ENCODE results near the gene RAB27A. TPM values are rescaled to one million over a fixed set of nuclear protein-coding genes. Genes with fewer than 3 reads are reported as not detected.

RAB27A gene
- total RNA-seq, 1 donor from 2014 or later: 19.4 TPM

DNA sequence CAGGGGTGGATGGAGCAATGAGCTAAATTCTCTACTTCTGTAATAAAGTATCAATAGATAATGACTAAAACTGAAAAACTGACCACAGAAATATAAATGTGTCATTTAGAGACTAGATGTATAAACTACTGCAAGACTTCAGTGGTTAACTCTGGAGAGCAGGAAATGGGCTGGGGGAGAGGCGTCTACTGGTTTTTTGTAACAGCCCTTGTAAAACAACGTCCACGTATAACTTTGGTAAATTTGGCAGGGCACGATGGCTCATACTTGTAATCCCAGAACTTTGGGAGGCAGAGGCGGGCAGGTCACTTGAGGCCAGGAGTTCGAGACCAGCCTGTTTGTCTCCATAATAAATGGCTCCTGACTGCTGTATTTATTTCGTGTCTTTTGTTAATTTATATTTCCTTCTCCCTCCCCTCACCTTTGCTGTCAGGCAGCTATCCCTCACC lies 12.5 kb downstream of the RAB27A start:
- peaks cover 8% of the 10 kb centered on the region for H3K4me1 Mint-ChIP-seq (ENCODE audit: unreplicated experiment)
- no peaks in the 10 kb centered on the region for H3K9me3 Mint-ChIP-seq (ENCODE audit: unreplicated experiment)
- DNase-seq (ENCODE audit: low spot score): no peak
- TF ChIP-seq, protein P1, sequence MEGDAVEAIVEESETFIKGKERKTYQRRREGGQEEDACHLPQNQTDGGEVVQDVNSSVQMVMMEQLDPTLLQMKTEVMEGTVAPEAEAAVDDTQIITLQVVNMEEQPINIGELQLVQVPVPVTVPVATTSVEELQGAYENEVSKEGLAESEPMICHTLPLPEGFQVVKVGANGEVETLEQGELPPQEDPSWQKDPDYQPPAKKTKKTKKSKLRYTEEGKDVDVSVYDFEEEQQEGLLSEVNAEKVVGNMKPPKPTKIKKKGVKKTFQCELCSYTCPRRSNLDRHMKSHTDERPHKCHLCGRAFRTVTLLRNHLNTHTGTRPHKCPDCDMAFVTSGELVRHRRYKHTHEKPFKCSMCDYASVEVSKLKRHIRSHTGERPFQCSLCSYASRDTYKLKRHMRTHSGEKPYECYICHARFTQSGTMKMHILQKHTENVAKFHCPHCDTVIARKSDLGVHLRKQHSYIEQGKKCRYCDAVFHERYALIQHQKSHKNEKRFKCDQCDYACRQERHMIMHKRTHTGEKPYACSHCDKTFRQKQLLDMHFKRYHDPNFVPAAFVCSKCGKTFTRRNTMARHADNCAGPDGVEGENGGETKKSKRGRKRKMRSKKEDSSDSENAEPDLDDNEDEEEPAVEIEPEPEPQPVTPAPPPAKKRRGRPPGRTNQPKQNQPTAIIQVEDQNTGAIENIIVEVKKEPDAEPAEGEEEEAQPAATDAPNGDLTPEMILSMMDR (IDR thresholded peaks at IDR 0.05; ENCODE audit: unreplicated experiment): no peak
- H3K27me3 Mint-ChIP-seq (ENCODE audit: unreplicated experiment): peaks cover 2% of the 10 kb centered on the region
- no peak overlapping the region for H3K27ac Mint-ChIP-seq (ENCODE audit: unreplicated experiment)
- H3K4me3 Mint-ChIP-seq (ENCODE audit: unreplicated experiment): no peak overlapping the region
- H3K36me3 Mint-ChIP-seq (ENCODE audit: low read depth, unreplicated experiment): no peaks in the 10 kb centered on the region

DNA sequence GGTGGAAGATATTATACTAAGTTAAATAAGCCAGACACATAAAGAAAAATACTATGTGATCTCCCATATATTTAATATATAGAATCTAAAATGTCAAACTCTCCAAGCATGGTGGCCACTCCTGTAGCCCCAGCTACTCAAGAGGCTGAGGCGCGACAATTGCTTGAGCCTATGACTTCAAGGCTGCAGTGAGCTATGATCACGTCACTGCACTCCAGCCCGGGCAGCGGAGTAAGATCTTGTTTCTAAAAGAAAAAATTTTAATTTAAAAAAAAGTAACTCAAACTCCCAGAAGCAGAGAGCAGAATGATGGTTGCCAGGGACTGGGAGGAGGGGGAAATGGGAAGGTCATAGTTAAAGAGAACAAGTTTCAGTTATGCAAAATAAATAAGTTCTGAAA lies 13.3 kb downstream of the RAB27A start:
- no peak overlapping the region for H3K27ac Mint-ChIP-seq (ENCODE audit: unreplicated experiment)
- H3K4me3 Mint-ChIP-seq (ENCODE audit: unreplicated experiment): no peak overlapping the region
- no peaks in the 10 kb centered on the region for H3K9me3 Mint-ChIP-seq (ENCODE audit: unreplicated experiment)
- H3K36me3 Mint-ChIP-seq (ENCODE audit: low read depth, unreplicated experiment): no peaks in the 10 kb centered on the region
- H3K27me3 Mint-ChIP-seq (ENCODE audit: unreplicated experiment): peaks cover 2% of the 10 kb centered on the region
- TF ChIP-seq, protein P1 (IDR thresholded peaks at IDR 0.05; ENCODE audit: unreplicated experiment): no peak
- peaks cover 8% of the 10 kb centered on the region for H3K4me1 Mint-ChIP-seq (ENCODE audit: unreplicated experiment)
- DNase-seq (ENCODE audit: low spot score): no peak

DNA sequence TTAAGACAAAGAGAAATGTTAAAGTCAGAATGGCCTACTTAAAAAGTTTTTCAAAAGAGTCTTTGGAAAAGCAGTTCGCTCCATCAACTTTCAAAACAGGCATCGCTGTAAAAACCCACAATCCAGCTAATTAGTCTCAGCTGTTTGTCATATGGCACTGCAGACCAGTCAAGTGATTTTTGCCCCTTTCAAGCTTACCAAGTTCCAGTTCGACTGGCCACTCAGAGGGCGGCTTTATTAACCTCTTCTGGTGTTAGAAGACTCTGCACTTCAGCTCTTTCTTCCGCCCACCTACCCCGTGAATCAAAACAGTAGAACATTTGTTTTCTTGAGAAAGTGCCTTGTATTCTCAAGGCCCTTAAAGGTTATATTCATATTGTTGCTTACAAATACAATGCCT lies 19.3 kb downstream of the RAB27A start:
- H3K4me1 Mint-ChIP-seq (ENCODE audit: unreplicated experiment): peaks cover 5% of the 10 kb centered on the region
- H3K4me3 Mint-ChIP-seq (ENCODE audit: unreplicated experiment): no peak overlapping the region
- H3K27ac Mint-ChIP-seq (ENCODE audit: unreplicated experiment): no peak overlapping the region
- DNase-seq (ENCODE audit: low spot score): no peak
- peaks cover 2% of the 10 kb centered on the region for H3K27me3 Mint-ChIP-seq (ENCODE audit: unreplicated experiment)
- H3K9me3 Mint-ChIP-seq (ENCODE audit: unreplicated experiment): no peaks in the 10 kb centered on the region
- H3K36me3 Mint-ChIP-seq (ENCODE audit: low read depth, unreplicated experiment): no peaks in the 10 kb centered on the region
- TF ChIP-seq, protein P1 (IDR thresholded peaks at IDR 0.05; ENCODE audit: unreplicated experiment): no peak

DNA sequence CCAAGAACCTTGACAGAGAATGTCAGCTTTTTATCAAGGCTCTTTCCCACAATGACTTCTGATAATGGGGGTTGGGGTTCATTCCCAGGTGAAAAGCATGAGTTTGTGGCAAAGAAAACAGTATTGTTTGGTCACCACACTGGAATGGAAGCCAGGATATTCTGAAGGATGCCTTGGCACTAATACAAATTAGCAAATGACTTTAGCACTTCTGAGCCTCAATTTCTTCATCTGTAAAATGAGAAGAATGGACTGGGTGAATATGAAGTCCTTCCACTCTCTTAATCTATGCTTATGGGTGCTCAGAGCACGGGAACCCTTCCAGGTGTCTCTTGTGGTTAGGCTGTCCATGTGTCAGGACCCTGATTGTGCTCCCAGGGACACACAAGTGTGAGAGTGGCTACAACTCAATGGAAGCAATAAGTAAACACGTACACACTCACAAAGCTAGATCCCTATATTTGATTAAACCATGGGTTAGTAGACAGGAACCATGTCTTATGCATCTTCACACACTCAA lies 21.4 kb downstream of the RAB27A start:
- H3K27ac Mint-ChIP-seq (ENCODE audit: unreplicated experiment): no peak overlapping the region
- TF ChIP-seq, protein P1 (IDR thresholded peaks at IDR 0.05; ENCODE audit: unreplicated experiment): no peak
- no peaks in the 10 kb centered on the region for H3K9me3 Mint-ChIP-seq (ENCODE audit: unreplicated experiment)
- no peak for DNase-seq (ENCODE audit: low spot score)
- H3K4me1 Mint-ChIP-seq (ENCODE audit: unreplicated experiment): peaks cover 5% of the 10 kb centered on the region
- H3K27me3 Mint-ChIP-seq (ENCODE audit: unreplicated experiment): peaks cover 2% of the 10 kb centered on the region
- H3K4me3 Mint-ChIP-seq (ENCODE audit: unreplicated experiment): no peak overlapping the region
- H3K36me3 Mint-ChIP-seq (ENCODE audit: low read depth, unreplicated experiment): no peaks in the 10 kb centered on the region

DNA sequence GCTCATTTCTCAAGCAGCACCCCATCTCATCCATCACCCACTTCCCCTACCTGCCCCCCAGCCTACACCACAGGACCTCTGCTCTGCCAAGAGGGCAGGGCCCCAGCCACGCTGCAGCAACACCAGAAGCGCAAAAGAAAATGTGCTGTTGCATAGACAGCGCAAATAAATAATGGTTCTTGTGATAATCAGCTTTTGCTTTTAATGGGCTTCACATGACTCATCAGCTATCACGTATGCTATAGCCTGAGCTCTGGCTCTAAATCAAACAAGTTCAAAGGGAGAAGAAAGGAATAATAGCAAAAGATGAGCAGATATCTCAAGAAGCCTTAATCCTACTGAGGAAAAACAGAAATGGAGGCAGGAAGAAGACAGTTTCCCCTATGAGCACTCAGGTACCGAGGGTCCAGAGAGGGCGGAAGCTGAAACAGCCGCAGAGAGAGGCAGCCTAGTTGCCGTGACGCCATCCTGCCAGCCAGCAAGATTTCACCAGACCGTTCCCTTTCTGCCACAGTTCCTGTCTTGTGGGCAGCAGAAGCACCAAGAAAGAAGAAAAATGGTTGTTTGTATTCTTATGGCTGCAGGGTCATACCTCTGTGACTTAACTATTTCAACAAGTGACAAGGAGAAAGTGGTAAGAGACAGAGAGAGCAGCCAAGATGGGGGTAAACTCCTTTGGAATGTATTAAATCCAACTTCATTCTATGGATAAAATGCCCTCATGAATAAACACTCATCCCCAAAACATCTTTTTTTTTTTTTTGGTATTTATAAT lies 22.0 kb downstream of the RAB27A start:
- H3K4me3 Mint-ChIP-seq (ENCODE audit: unreplicated experiment): no peak overlapping the region
- TF ChIP-seq, protein P1 (IDR thresholded peaks at IDR 0.05; ENCODE audit: unreplicated experiment): no peak
- H3K27ac Mint-ChIP-seq (ENCODE audit: unreplicated experiment): no peak overlapping the region
- no peaks in the 10 kb centered on the region for H3K36me3 Mint-ChIP-seq (ENCODE audit: low read depth, unreplicated experiment)
- no peak for DNase-seq (ENCODE audit: low spot score)
- peaks cover 5% of the 10 kb centered on the region for H3K4me1 Mint-ChIP-seq (ENCODE audit: unreplicated experiment)
- no peaks in the 10 kb centered on the region for H3K9me3 Mint-ChIP-seq (ENCODE audit: unreplicated experiment)
- peaks cover under 1% of the 10 kb centered on the region for H3K27me3 Mint-ChIP-seq (ENCODE audit: unreplicated experiment)
